Trophoblast cell (in vitro differentiated cells and primary cell): ENCODE measurements around the gene IL36B.
"Not testable (repeated sequence)": the region's sequence is repeated elsewhere in the genome, so short reads cannot be mapped to it uniquely, and the experiment has no call there.

Source experiments
- DNase-seq, 2 donors: peaks; one replicate each; pipeline ENCODE4 v3.0.0-alpha.2; 2016
- H2AFZ ChIP-seq: 2 replicates; pipeline ENCODE4 v1.6.1; 2013; ENCODE audit warnings: low read length, moderate library complexity, mild to moderate bottlenecking; ENCODE audit not compliant: insufficient read depth, poor library complexity
- H2AK5ac ChIP-seq: 2 replicates; pipeline ENCODE4 v1.6.1; 2013; ENCODE audit warnings: mild to moderate bottlenecking, low read length
- H2BK120ac ChIP-seq: 2 replicates; pipeline ENCODE4 v1.6.1; 2013; ENCODE audit warnings: low read length, mild to moderate bottlenecking, moderate library complexity; ENCODE audit not compliant: insufficient read depth, poor library complexity
- H2BK12ac ChIP-seq: 2 replicates; pipeline ENCODE4 v1.6.1; 2013; ENCODE audit warnings: mild to moderate bottlenecking, low read length, moderate library complexity
- H2BK5ac ChIP-seq: 2 replicates; pipeline ENCODE4 v1.6.1; 2013; ENCODE audit warnings: low read length, low read depth, moderate library complexity, mild to moderate bottlenecking; ENCODE audit not compliant: poor library complexity
- H3K14ac ChIP-seq: 2 replicates; pipeline ENCODE4 v1.6.1; 2013; ENCODE audit warnings: mild to moderate bottlenecking, low read length
- H3K18ac ChIP-seq: 2 replicates; pipeline ENCODE4 v1.6.1; 2013; ENCODE audit warnings: mild to moderate bottlenecking, low read length
- H3K23ac ChIP-seq: 2 replicates; pipeline ENCODE4 v1.6.1; 2013; ENCODE audit warnings: low read length
- H3K27ac ChIP-seq: 2 replicates; pipeline ENCODE4 v1.5.1; 2013; ENCODE audit warnings: low read depth, mild to moderate bottlenecking, inconsistent platforms, low read length, moderate library complexity
- H3K27me3 ChIP-seq: 2 replicates; pipeline ENCODE4 v1.6.1; 2013; ENCODE audit warnings: inconsistent platforms, mild to moderate bottlenecking, low read length, moderate library complexity; ENCODE audit not compliant: insufficient read depth
- H3K36me3 ChIP-seq, 2 experiments: 1 replicate in 1 of 2; 2 replicates in 1 of 2; pipeline ENCODE4 v1.6.1; 2013; ENCODE audit warnings: low read length in 2 of 2, mild to moderate bottlenecking in 2 of 2, moderate library complexity in 1 of 2; ENCODE audit not compliant: insufficient read depth in 2 of 2, control insufficient read depth in 1 of 2
- H3K4ac ChIP-seq: 2 replicates; pipeline ENCODE4 v1.6.1; 2013; ENCODE audit warnings: low read depth, mild to moderate bottlenecking, low read length, moderate library complexity
- H3K4me1 ChIP-seq, 2 experiments: 1 replicate in 1 of 2; 2 replicates in 1 of 2; pipeline ENCODE4 v1.6.1; 2013; ENCODE audit warnings: low read length in 2 of 2, mild to moderate bottlenecking in 2 of 2, moderate library complexity in 1 of 2; ENCODE audit not compliant: insufficient read depth in 2 of 2, control insufficient read depth in 1 of 2
- H3K4me2 ChIP-seq: 2 replicates; pipeline ENCODE4 v1.6.1; 2013; ENCODE audit warnings: inconsistent platforms, mild to moderate bottlenecking, low read length, moderate library complexity
- H3K4me3 ChIP-seq: 2 replicates; pipeline ENCODE4 v1.5.1; 2013; ENCODE audit warnings: mild to moderate bottlenecking, low read depth, low read length, inconsistent platforms
- H3K79me1 ChIP-seq: one replicate; pipeline ENCODE4 v1.6.1; 2013; ENCODE audit warnings: low read length
- H3K79me2 ChIP-seq: 2 replicates; pipeline ENCODE4 v1.6.1; 2013; ENCODE audit warnings: low read length, mild to moderate bottlenecking; ENCODE audit not compliant: control insufficient read depth, insufficient read depth, poor library complexity
- H3K9ac ChIP-seq: 2 replicates; pipeline ENCODE4 v1.6.1; 2013; ENCODE audit warnings: mild to moderate bottlenecking, low read length
- H3K9me3 ChIP-seq: 2 replicates; pipeline ENCODE4 v1.6.1; 2013; ENCODE audit warnings: low read depth, mild to moderate bottlenecking, control low read depth, inconsistent platforms, low read length; ENCODE audit not compliant: insufficient read depth
- H4K12ac ChIP-seq: 2 replicates; pipeline ENCODE4 v1.6.1; 2013; ENCODE audit warnings: low read depth, mild to moderate bottlenecking, low read length, moderate library complexity
- H4K8ac ChIP-seq: 2 replicates; pipeline ENCODE4 v1.6.1; 2013; ENCODE audit warnings: low read depth, mild to moderate bottlenecking, low read length, moderate library complexity
- H4K91ac ChIP-seq: one replicate; pipeline ENCODE4 v1.6.1; 2013; ENCODE audit warnings: low read depth, mild to moderate bottlenecking, low read length, moderate library complexity
- WGBS: extraction: QIAGEN DNeasy Blood & Tissue Kit; methylation state at CpG from one replicate; pipeline ENCODE4 v1.1.7; 2013; ENCODE audit warnings: missing lambda C conversion rate; ENCODE audit not compliant: insufficient read length, insufficient coverage; ENCODE audit errors: extremely low coverage; 5-methylcytosine and 5-hydroxymethylcytosine counted together

The IL36B gene

GRCh38 chr2:113096842-113097618 is 44.4 kb upstream of the IL36B start:
- not testable (repeated sequence) for H4K8ac ChIP-seq, H3K27ac ChIP-seq, H3K4me2 ChIP-seq, H4K12ac ChIP-seq, H3K9ac ChIP-seq, H2BK5ac ChIP-seq, H3K4ac ChIP-seq, DNase-seq, H3K79me1 ChIP-seq, H2AK5ac ChIP-seq, H3K4me1 ChIP-seq, H3K79me2 ChIP-seq, H3K9me3 ChIP-seq, H3K27me3 ChIP-seq, H3K4me3 ChIP-seq, H2BK120ac ChIP-seq, H3K14ac ChIP-seq, H2BK12ac ChIP-seq, H4K91ac ChIP-seq, H3K18ac ChIP-seq, H3K36me3 ChIP-seq, H2AFZ ChIP-seq, H3K23ac ChIP-seq
- WGBS: no CpG with 5 or more reads among the region's 2 CpGs

GRCh38 chr2:113096306-113096705 is 43.6 kb upstream of the IL36B start:
- not testable (repeated sequence) for H3K27ac ChIP-seq, H3K27me3 ChIP-seq, H2BK120ac ChIP-seq, H4K8ac ChIP-seq, H3K36me3 ChIP-seq, H3K4me2 ChIP-seq, H3K9me3 ChIP-seq, H4K12ac ChIP-seq, H2BK5ac ChIP-seq, H3K4me3 ChIP-seq, H3K23ac ChIP-seq, H2BK12ac ChIP-seq, H3K14ac ChIP-seq, H3K4ac ChIP-seq, H3K4me1 ChIP-seq, H4K91ac ChIP-seq, H3K79me1 ChIP-seq, H3K18ac ChIP-seq, H3K9ac ChIP-seq, H2AFZ ChIP-seq, H2AK5ac ChIP-seq, DNase-seq, H3K79me2 ChIP-seq
- WGBS: no CpG with 5 or more reads among the region's 14 CpGs

- Histone ChIP-seq H4K8ac (no peak overlapping the region), H3K79me2 (no peaks in the 10 kb centered on the region), H3K4me2 (no peak overlapping the region), H3K9me3 (no peaks in the 10 kb centered on the region), H3K27me3 (no peaks in the 10 kb centered on the region), H3K4me3 (no peak overlapping the region), H4K91ac (no peak overlapping the region), H4K12ac (no peak overlapping the region), H3K14ac (no peak overlapping the region), H3K79me1 (no peaks in the 10 kb centered on the region), H3K9ac (no peak overlapping the region), H2BK120ac (no peak overlapping the region), H2BK12ac (no peak overlapping the region), H3K23ac (no peak overlapping the region), H2AFZ (no peak overlapping the region), H2AK5ac (no peak overlapping the region), H3K18ac (no peak overlapping the region), H3K36me3 (no peaks in the 10 kb centered on the region), H2BK5ac (no peak overlapping the region), H3K4ac (no peak overlapping the region), H3K27ac (no peak overlapping the region), H3K4me1 (no peaks in the 10 kb centered on the region)
- DNase-seq: no peak
- no CpG with 5 or more reads among the region's 2 CpGs for WGBS
Observed at GRCh38 chr2:113093613-113093977, 40.9 kb upstream of the IL36B start.

- Histone ChIP-seq H3K79me1 (no peaks in the 10 kb centered on the region), H3K4ac (no peak overlapping the region), H4K8ac (no peak overlapping the region), H3K9me3 (no peaks in the 10 kb centered on the region), H2AFZ (no peak overlapping the region), H2BK12ac (no peak overlapping the region), H2BK5ac (no peak overlapping the region), H2BK120ac (no peak overlapping the region), H3K79me2 (no peaks in the 10 kb centered on the region), H4K91ac (no peak overlapping the region), H3K36me3 (no peaks in the 10 kb centered on the region), H3K27ac (no peak overlapping the region), H3K4me1 (no peaks in the 10 kb centered on the region), H4K12ac (no peak overlapping the region), H3K27me3 (no peaks in the 10 kb centered on the region), H3K18ac (no peak overlapping the region), H3K23ac (no peak overlapping the region), H3K14ac (no peak overlapping the region), H3K4me3 (no peak overlapping the region), H3K9ac (peak overlapping the region; percentile 48), H3K4me2 (no peak overlapping the region), H2AK5ac (no peak overlapping the region)
- DNase-seq: no peak
- no CpG with 5 or more reads among the region's 5 CpGs for WGBS
Observed at GRCh38 chr2:113092864-113093612, 40.4 kb upstream of the IL36B start.
